Uterus (tissue), 4 donors: Measurements from ENCODE around the gene CDH4. TPM values are rescaled to one million over a fixed set of nuclear protein-coding genes. Genes with fewer than 3 reads are reported as not detected.

Source experiments
- DNase-seq, 2 donors: peaks; one replicate each; pipeline ENCODE4 v3.0.0-alpha.2; 2019 to 2020
- H3K27ac ChIP-seq, 2 donors: fragments of 200-600 bp; sonication (generic); 1 replicate in 1 of 2; 2 replicates in 1 of 2; pipeline ENCODE4 v1.5.1; 2016 to 2018
- H3K27me3 ChIP-seq, 2 donors: fragments of 200-600 bp; sonication (generic); one replicate each; pipeline ENCODE4 v1.5.1; 2018 to 2019; ENCODE audit warnings: control low read depth in 1 of 2
- H3K36me3 ChIP-seq, 2 donors: fragments of 200-600 bp; sonication (generic); one replicate each; pipeline ENCODE4 v1.5.1; 2019; ENCODE audit warnings: control low read depth in 1 of 2
- H3K4me1 ChIP-seq, 2 donors: fragments of 200-600 bp; sonication (generic); one replicate each; pipeline ENCODE4 v1.5.1; 2018 to 2019; ENCODE audit warnings: control low read depth in 1 of 2
- H3K4me3 ChIP-seq, 2 donors: fragments of 200-600 bp; sonication (generic); 1 replicate in 1 of 2; 2 replicates in 1 of 2; pipeline ENCODE4 v1.5.1; 2018 to 2019; ENCODE audit warnings: mild to moderate bottlenecking in 1 of 2
- H3K9me3 ChIP-seq, 2 donors: fragments of 200-600 bp; sonication (generic); one replicate each; pipeline ENCODE4 v1.5.1; 2019; ENCODE audit warnings: control low read depth in 1 of 2
- POLR2A ChIP-seq, 2 donors: fragments of 450-650 bp; IDR thresholded peaks; one replicate each; pipeline ENCODE4 v1.6.1; 2016; ENCODE audit warnings: antibody characterized with exemption in 2 of 2, mild to moderate bottlenecking in 1 of 2, moderate library complexity in 1 of 2
- intact Hi-C: fragments of 100-400 bp; cut with DNase I; formaldehyde crosslinking; loops from one replicate; pipeline ENCODE4 v1.15.1; 2023; ENCODE audit warnings: low total_unique reads
- total RNA-seq, 4 donors: library from RNA; depleted of rRNA in 3 of 4; stranded (reverse); fragments of >200 nt in 3 of 4; gene quantifications; one replicate each; pipeline versions ENCODE4 v1.1.0 to v1.2.4, GENCODE V29; 2014 to 2023
- TF ChIP-seq, protein P1 (sequence below), 4 experiments: fragments of 200-600 bp in 2 of 4; fragments of 450-650 bp in 2 of 4; sonication (generic) in 2 of 4; IDR thresholded peaks; one replicate each; pipeline ENCODE4 v1.5.1; 2016 to 2019; ENCODE audit warnings: antibody characterized with exemption in 4 of 4, mild to moderate bottlenecking in 2 of 4, moderate library complexity in 1 of 4
- donor health status: DM: yes; HTN: yes; CAD: no.

Gene CDH4
- total RNA-seq, 4 donors from 2014 or later, result under 0.01 to 0.55 TPM; not detected in 2

DNA sequence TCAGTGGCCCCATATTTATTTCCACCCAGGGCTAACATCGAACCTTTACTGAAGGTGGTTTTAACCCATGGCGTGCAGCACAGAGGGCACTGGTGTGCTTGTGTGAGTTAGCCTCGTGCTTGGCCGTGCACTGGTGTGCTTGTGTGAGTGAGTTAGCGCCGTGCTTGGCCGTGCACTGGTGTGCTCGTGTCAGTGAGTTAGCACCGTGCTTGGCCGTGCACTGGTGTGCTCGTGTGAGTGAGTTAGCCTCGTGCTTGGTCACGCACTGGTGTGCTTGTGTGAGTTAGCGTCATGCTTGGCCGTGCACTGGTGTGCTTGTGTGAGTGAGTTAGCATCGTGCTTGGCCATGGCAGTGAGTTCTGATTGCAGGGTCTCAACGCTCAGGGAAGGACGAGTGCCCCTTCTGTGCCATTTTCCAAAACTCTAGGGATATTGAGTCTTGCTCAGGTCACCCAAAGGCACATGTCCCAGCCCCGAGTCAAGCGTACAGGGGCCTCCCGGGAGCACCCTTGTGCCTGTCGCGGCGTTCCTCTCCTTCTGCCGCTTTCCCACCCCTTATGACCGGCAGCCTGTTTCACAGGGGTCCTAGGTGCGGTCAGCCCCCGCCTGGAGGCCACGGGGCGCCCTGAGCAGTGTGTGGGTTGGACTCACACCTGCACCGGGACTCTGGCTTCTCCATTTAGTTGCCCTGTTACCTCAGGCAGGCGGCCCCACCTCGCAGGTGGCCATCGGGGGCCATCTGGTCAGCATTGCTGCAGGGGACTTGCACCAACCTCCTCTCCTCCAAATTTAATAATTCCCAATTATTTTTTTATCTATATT lies 399.1 kb downstream of the CDH4 start:
- no peaks in the 10 kb centered on the region for H3K4me1 ChIP-seq
- H3K36me3 ChIP-seq, result no peaks in the 10 kb centered on the region
- intact Hi-C loops, result no loop called here
- no peak for DNase-seq
- no peak overlapping the region for H3K27ac ChIP-seq
- no peaks in the 10 kb centered on the region for H3K9me3 ChIP-seq
- no peaks in the 10 kb centered on the region for H3K27me3 ChIP-seq
- H3K4me3 ChIP-seq, result no peak overlapping the region
- TF ChIP-seq, protein P1, sequence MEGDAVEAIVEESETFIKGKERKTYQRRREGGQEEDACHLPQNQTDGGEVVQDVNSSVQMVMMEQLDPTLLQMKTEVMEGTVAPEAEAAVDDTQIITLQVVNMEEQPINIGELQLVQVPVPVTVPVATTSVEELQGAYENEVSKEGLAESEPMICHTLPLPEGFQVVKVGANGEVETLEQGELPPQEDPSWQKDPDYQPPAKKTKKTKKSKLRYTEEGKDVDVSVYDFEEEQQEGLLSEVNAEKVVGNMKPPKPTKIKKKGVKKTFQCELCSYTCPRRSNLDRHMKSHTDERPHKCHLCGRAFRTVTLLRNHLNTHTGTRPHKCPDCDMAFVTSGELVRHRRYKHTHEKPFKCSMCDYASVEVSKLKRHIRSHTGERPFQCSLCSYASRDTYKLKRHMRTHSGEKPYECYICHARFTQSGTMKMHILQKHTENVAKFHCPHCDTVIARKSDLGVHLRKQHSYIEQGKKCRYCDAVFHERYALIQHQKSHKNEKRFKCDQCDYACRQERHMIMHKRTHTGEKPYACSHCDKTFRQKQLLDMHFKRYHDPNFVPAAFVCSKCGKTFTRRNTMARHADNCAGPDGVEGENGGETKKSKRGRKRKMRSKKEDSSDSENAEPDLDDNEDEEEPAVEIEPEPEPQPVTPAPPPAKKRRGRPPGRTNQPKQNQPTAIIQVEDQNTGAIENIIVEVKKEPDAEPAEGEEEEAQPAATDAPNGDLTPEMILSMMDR (IDR thresholded peaks at IDR 0.05), result no peak
- TF ChIP-seq POLR2A (IDR thresholded peaks at IDR 0.05), result no peak

GRCh38 chr20:61652146-61652545 lies 400.1 kb downstream of the CDH4 start:
- Histone ChIP-seq H3K27me3 (no peaks in the 10 kb centered on the region), H3K27ac (no peak overlapping the region), H3K36me3 (no peaks in the 10 kb centered on the region), H3K4me1 (no peaks in the 10 kb centered on the region), H3K4me3 (no peak overlapping the region), H3K9me3 (no peaks in the 10 kb centered on the region)
- TF ChIP-seq, protein P1 (IDR thresholded peaks at IDR 0.05), result no peak
- no peak for TF ChIP-seq POLR2A (IDR thresholded peaks at IDR 0.05)
- DNase-seq, result no peak
- intact Hi-C loops, result no loop called here

DNA sequence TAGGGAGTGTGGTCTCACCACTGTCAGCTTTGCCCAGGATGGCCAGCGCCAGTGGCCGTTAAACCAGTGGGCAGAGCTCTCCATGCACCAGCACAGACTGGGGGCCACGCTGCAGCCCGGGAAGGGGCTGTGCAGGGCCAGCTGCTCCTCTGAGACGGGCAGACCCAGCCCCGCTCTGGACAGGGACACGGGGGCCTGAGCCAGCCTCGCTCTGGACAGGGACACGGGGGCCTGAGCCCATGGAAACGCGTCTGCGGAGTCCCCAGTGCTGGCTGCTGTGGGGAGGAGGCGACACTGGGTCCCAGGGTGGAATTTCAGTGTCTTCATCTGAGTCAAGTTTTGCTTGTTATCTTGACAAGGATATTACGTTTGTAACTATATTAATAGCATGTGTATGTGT lies 402.7 kb downstream of the CDH4 start:
- H3K4me1 ChIP-seq, result no peaks in the 10 kb centered on the region
- no peak overlapping the region for H3K4me3 ChIP-seq
- DNase-seq, result no peak
- TF ChIP-seq, protein P1 (IDR thresholded peaks at IDR 0.05), result no peak
- no peak for TF ChIP-seq POLR2A (IDR thresholded peaks at IDR 0.05)
- no peaks in the 10 kb centered on the region for H3K9me3 ChIP-seq
- no peaks in the 10 kb centered on the region for H3K27me3 ChIP-seq
- intact Hi-C loops, result no loop called here
- H3K27ac ChIP-seq, result no peak overlapping the region
- H3K36me3 ChIP-seq, result no peaks in the 10 kb centered on the region

GRCh38 chr20:61655591-61655990 lies 403.5 kb downstream of the CDH4 start:
- Histone ChIP-seq H3K36me3 (no peaks in the 10 kb centered on the region), H3K4me1 (no peaks in the 10 kb centered on the region), H3K9me3 (no peaks in the 10 kb centered on the region), H3K4me3 (no peak overlapping the region), H3K27me3 (no peaks in the 10 kb centered on the region), H3K27ac (no peak overlapping the region)
- intact Hi-C loops, result no loop called here
- DNase-seq, result no peak
- no peak for TF ChIP-seq POLR2A (IDR thresholded peaks at IDR 0.05)
- TF ChIP-seq, protein P1 (IDR thresholded peaks at IDR 0.05), result no peak

GRCh38 chr20:61656198-61656597 lies 404.1 kb downstream of the CDH4 start:
- intact Hi-C loops, result no loop called here
- no peak overlapping the region for H3K4me3 ChIP-seq

More at GRCh38 chr20:61656198-61656597, 404.1 kb downstream of the CDH4 start:
- Histone ChIP-seq H3K36me3 (no peaks in the 10 kb centered on the region), H3K9me3 (no peaks in the 10 kb centered on the region), H3K27me3 (no peaks in the 10 kb centered on the region), H3K4me1 (no peaks in the 10 kb centered on the region), H3K27ac (no peak overlapping the region)
- no peak for DNase-seq
- no peak for TF ChIP-seq POLR2A (IDR thresholded peaks at IDR 0.05)
- TF ChIP-seq, protein P1 (IDR thresholded peaks at IDR 0.05), result no peak
